ENCODE data around the gene RFTN2.
"Not testable (repeated sequence)": the region's sequence is repeated elsewhere in the genome, so short reads cannot be mapped to it uniquely, and the experiment has no call there.

Gene RFTN2

DNA sequence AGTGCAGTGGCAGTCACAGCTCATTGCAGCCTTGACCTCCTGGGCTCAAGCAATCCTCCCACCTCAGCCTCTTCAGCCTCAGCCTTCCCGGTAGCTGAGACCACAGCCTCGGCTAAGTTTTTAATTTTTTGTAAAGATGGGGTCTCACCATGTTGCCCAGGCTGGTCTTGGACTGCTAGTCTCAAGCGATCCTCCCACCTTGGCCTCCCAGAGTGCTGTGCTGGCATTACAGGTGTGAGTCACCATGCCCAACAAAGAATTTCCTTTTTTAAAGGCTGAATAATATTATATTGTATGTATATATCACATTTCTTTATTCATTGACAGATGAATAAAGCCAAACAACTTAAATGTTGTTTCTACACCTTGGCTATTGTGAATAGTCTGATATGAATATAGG lies 117.0 kb downstream of the RFTN2 start:
- H3K4me3 ChIP-seq (ENCODE audit: low read depth, low read length), result no peak overlapping the region
- no peak for DNase-seq (ENCODE audit: low read depth)
- TF ChIP-seq, protein P1, sequence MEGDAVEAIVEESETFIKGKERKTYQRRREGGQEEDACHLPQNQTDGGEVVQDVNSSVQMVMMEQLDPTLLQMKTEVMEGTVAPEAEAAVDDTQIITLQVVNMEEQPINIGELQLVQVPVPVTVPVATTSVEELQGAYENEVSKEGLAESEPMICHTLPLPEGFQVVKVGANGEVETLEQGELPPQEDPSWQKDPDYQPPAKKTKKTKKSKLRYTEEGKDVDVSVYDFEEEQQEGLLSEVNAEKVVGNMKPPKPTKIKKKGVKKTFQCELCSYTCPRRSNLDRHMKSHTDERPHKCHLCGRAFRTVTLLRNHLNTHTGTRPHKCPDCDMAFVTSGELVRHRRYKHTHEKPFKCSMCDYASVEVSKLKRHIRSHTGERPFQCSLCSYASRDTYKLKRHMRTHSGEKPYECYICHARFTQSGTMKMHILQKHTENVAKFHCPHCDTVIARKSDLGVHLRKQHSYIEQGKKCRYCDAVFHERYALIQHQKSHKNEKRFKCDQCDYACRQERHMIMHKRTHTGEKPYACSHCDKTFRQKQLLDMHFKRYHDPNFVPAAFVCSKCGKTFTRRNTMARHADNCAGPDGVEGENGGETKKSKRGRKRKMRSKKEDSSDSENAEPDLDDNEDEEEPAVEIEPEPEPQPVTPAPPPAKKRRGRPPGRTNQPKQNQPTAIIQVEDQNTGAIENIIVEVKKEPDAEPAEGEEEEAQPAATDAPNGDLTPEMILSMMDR (IDR thresholded peaks at IDR 0.05; ENCODE audit: insufficient read depth, low read depth, low read length, missing control alignments), result no peak

DNA sequence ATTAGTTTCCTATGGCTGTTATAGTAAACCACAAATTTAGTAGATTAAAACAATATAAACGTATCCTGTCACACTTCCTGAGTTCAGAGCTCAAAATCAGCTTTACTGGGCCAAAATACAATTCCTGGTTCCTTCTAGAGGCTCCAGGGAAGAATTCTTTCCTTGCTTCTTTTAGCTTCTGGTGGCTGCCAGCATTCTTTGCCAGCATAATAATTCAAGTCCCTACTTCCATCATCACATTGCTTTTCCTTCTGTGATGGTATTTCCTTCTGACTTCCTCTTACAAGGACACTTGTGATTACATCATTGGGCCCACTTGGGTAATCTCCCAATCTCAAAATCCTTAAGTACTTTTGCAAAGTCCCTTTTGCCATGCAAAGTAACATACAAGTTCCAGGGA lies 118.9 kb downstream of the RFTN2 start:
- TF ChIP-seq, protein P1 (IDR thresholded peaks at IDR 0.05; ENCODE audit: insufficient read depth, low read depth, low read length, missing control alignments), result no peak
- no peak for DNase-seq (ENCODE audit: low read depth)
- H3K4me3 ChIP-seq (ENCODE audit: low read depth, low read length), result no peak overlapping the region

DNA sequence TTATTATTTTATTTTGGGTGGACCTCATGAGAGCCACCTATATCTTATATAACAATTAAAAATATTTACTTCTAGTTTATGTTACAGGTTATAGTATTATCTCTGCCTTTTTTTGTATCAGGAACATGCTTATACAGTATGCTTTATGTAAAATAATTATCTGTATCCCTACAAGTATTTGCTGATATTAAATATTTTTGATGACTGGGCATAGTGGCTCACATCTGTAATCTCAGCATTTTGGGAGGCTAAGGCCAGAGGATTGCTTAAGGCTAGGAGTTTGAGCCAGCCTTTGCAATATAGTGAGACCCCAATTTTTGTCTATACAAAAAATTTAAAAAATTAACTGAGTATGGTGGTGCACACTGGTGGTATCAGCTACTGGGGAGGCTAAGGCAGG lies 119.9 kb downstream of the RFTN2 start:
- DNase-seq (ENCODE audit: low read depth), result no peak
- no peak overlapping the region for H3K4me3 ChIP-seq (ENCODE audit: low read depth, low read length)
- TF ChIP-seq, protein P1 (IDR thresholded peaks at IDR 0.05; ENCODE audit: insufficient read depth, low read depth, low read length, missing control alignments), result no peak

DNA sequence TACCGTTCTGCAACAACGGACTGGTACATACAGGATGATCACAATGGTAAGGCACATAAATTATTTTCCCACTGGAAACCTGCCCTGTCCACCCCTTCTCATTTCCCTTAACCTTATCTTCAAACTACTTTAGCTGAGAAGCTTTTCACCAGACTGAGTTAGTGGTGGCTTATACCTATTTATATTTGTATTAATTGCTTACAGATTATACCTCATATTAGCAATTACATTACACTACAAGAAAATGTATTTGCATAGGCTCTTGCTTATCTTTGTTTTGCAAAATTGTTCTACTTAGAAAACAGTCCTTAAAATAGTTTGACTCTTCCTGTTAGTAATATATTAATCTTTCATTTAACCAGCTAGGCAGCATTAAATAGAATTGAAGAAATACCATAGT lies 124.1 kb downstream of the RFTN2 start:
- not testable (repeated sequence) for DNase-seq (ENCODE audit: low read depth); H3K4me3 ChIP-seq (ENCODE audit: low read depth, low read length)

DNA sequence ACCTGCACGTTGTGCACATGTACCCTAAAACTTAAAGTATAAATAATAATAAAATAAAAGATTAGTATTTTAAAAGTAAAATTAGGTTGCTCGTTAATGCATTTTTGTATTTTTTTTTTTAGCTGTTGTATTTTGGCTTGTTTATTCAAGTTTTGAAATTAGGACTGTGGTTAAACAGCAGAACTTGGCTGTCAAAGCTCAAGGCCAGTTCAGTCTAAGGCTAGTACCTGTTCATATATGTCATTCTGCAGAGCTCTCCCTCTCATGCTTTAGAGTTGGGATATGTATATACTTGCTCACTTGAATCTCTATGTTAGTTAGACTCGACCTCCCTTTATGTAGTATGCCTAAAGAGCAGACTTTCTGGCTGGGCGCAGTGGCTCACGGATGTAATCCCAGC lies 126.8 kb downstream of the RFTN2 start:
- H3K4me3 ChIP-seq (ENCODE audit: low read depth, low read length), result no peak overlapping the region
- no peak for DNase-seq (ENCODE audit: low read depth)
- TF ChIP-seq, protein P1 (IDR thresholded peaks at IDR 0.05; ENCODE audit: insufficient read depth, low read depth, low read length, missing control alignments), result no peak

DNA sequence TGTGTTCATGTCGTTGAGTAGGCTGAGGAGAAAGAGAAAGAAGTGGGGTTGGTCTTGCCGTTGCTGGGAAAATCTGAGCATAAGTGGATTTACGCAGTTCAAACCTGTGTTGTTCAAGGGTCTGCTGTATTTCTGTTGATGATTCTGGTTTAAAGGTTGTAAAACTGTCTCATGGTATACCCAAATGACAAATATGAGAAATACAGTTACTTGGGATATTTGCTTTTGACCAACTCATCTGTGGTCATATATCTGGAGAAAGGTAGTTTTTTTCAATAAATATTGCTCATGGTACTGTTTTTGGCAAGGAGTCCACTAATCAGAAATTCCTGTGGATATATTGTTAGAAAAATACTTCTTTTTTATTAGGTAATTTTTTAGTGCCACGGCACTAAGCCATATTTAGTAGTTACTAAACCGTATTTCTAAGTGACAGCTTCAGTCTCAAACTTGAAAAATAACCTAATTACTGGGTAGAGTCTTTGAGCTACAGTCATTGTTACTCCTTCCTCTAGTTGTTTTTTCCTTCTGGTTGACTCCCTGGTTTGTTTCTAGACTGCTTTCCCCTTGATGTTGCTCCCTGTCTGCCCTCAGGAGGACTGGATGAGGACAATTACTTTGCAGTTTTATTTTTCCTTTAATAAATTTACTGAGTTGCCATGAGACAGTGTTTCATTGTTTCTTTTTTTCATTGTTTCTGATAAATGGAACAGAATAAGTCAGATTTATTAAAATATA lies 128.1 kb downstream of the RFTN2 start:
- no peak for DNase-seq (ENCODE audit: low read depth)
- TF ChIP-seq, protein P1 (IDR thresholded peaks at IDR 0.05; ENCODE audit: insufficient read depth, low read depth, low read length, missing control alignments), result no peak

DNA sequence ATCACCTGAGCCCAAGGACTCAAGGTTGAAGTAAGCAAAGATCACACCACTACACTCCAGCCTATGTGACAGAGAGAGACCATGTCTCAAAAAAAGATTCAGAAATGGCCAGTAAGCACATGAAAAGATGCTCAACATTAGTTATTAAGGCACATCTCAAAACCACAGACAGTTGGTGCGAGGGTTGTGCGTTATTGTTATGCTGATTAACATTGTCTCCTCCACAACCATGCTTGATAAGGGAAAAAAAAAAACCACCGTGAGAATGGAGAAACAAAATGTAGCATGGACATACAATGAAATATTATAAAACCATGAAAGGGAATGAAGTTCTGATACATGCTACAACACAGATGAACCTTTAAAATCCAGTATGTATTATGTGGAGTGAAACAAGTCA lies 132.2 kb downstream of the RFTN2 start:
- TF ChIP-seq, protein P1 (IDR thresholded peaks at IDR 0.05; ENCODE audit: insufficient read depth, low read depth, low read length, missing control alignments), result no peak
- H3K4me3 ChIP-seq (ENCODE audit: low read depth, low read length), result no peak overlapping the region
- no peak for DNase-seq (ENCODE audit: low read depth)

More for the DNA sequence above, 128.1 kb downstream of the RFTN2 start:
- H3K4me3 ChIP-seq (ENCODE audit: low read depth, low read length), result no peak overlapping the region
